CD4-positive, alpha-beta T cell treated with Interleukin-4 for 1 hour (primary cell): ENCODE measurements around the gene MID1.

Experiments
- DNase-seq, 2 donors: peaks; one replicate each; pipeline ENCODE4 v3.0.0-alpha.2; 2020 to 2022

Gene MID1

GRCh38 chrX:10524578-10524977 is 95.8 kb downstream of the MID1 start:
- no peak for DNase-seq

- no peak for DNase-seq
These were observed 100.6 kb downstream of the MID1 start for GRCh38 chrX:10519761-10520160.

- no peak for DNase-seq
These were observed 101.1 kb downstream of the MID1 start for GRCh38 chrX:10519278-10519677.

GRCh38 chrX:10518073-10518472 is 102.3 kb downstream of the MID1 start:
- DNase-seq, result no peak

GRCh38 chrX:10516781-10517322 is 103.5 kb downstream of the MID1 start:
- DNase-seq, result no peak

- DNase-seq, result no peak
These were observed 105.5 kb downstream of the MID1 start for GRCh38 chrX:10514891-10515290.

- no peak for DNase-seq
These were observed 106.4 kb downstream of the MID1 start for GRCh38 chrX:10513974-10514373.

- DNase-seq, result no peak
These were observed 107.6 kb downstream of the MID1 start for GRCh38 chrX:10512741-10513140.

- DNase-seq, result no peak
These were observed 108.1 kb downstream of the MID1 start for GRCh38 chrX:10512258-10512657.

- DNase-seq, result no peak
These were observed 111.0 kb downstream of the MID1 start for GRCh38 chrX:10509397-10509796.

- DNase-seq, result no peak
These were observed 111.5 kb downstream of the MID1 start for GRCh38 chrX:10508891-10509290.

- DNase-seq, result no peak
These were observed 112.5 kb downstream of the MID1 start for GRCh38 chrX:10507876-10508275.

- DNase-seq, result no peak
These were observed 113.2 kb downstream of the MID1 start for GRCh38 chrX:10507181-10507580.

GRCh38 chrX:10506781-10507180 is 113.6 kb downstream of the MID1 start:
- DNase-seq, result no peak

- DNase-seq, result no peak
These were observed 114.7 kb downstream of the MID1 start for GRCh38 chrX:10505726-10506125.

- DNase-seq, result no peak
These were observed 117.4 kb downstream of the MID1 start for GRCh38 chrX:10502961-10503360.

- DNase-seq, result no peak
These were observed 118.8 kb downstream of the MID1 start for GRCh38 chrX:10501611-10502010.

GRCh38 chrX:10496345-10496965 is 123.9 kb downstream of the MID1 start:
- no peak for DNase-seq

- no peak for DNase-seq
These were observed 124.7 kb downstream of the MID1 start for GRCh38 chrX:10495677-10496076.

- no peak for DNase-seq
These were observed 128.1 kb downstream of the MID1 start for GRCh38 chrX:10492250-10492649.

- no peak for DNase-seq
These were observed 134.0 kb downstream of the MID1 start for GRCh38 chrX:10486373-10486772.

GRCh38 chrX:10485326-10485725 is 135.1 kb downstream of the MID1 start:
- DNase-seq, result no peak

GRCh38 chrX:10484683-10485247 is 135.6 kb downstream of the MID1 start:
- DNase-seq, result no peak

- no peak for DNase-seq
These were observed 137.1 kb downstream of the MID1 start for GRCh38 chrX:10483191-10483831.
